Measurements from ENCODE around the gene SMG9. TPM values are rescaled to one million over a fixed set of nuclear protein-coding genes. Genes with fewer than 3 reads are reported as not detected.

SMG9 gene
- total RNA-seq, 3 donors from 2014 or later: 10.6 to 29.9 (median 20.6) TPM

DNA sequence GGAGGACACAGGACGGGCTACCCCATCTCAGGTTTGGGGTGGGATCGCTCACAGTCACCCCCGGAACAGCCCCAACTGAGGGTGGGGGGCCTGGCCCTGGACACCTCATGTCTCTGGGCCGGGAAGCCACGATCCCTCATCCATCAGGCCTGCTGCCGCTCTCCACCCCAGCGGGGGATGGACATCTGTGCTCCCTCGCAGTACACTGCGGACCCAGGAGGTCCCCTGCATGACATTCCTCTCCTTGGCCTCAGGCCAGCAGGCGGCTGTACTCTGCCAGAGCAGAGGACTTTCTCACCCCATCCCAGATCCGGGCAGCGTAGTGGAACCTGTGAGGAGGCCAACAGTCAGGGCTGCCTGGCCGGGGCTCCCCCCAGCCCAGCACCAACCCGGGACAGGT, 23.4 kb downstream of the SMG9 start:
- Histone ChIP-seq H3K27ac (peak overlapping the region in 1 of 2 donors; percentile 12), H3K36me3 (peaks cover 4% of the 10 kb centered on the region), H3K4me3 (no peak overlapping the region), H3K4me1 (no peaks in the 10 kb centered on the region), H3K9me3 (no peaks in the 10 kb centered on the region), H3K27me3 (no peaks in the 10 kb centered on the region)
- intact Hi-C loops (cut with DNase I; ENCODE audit: low total_unique reads): no loop called here
- no peak for DNase-seq (ENCODE audit: low spot score in 2 of 2)
- TF ChIP-seq CTCF (IDR thresholded peaks at IDR 0.05) (no peak), POLR2A (IDR thresholded peaks at IDR 0.05) (no peak), POLR2AphosphoS5 (IDR thresholded peaks at IDR 0.05) (no peak)

DNA sequence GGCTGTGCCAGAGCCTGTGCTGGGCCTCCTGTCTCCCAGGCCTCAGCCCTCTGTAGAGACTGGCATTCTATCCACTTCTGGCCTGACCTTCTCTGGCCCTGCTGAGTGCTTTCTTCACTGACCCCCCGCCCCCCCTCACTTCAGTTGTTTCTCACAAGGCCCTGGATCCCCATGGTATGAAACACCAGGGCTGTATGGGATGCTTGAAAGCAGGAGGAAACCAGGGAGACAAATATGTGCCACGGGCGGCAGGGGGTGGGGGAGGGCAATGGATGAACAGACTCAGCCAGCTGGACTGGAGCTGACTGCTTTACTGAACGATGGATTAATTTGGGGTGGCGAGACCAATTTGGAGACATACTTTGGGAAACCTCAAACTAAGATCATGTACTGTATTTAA, 24.8 kb downstream of the SMG9 start:
- Histone ChIP-seq H3K27ac (no peak overlapping the region), H3K4me1 (no peaks in the 10 kb centered on the region), H3K9me3 (no peaks in the 10 kb centered on the region), H3K36me3 (no peaks in the 10 kb centered on the region), H3K27me3 (no peaks in the 10 kb centered on the region), H3K4me3 (no peak overlapping the region)
- TF ChIP-seq POLR2AphosphoS5 (IDR thresholded peaks at IDR 0.05) (no peak), CTCF (IDR thresholded peaks at IDR 0.05) (no peak), POLR2A (IDR thresholded peaks at IDR 0.05) (no peak)
- DNase-seq (ENCODE audit: low spot score in 2 of 2): no peak
- intact Hi-C loops (cut with DNase I; ENCODE audit: low total_unique reads): no loop called here

- intact Hi-C loops (cut with DNase I; ENCODE audit: low total_unique reads): no loop called here
- H3K4me1 ChIP-seq: no peaks in the 10 kb centered on the region
- TF ChIP-seq CTCF (IDR thresholded peaks at IDR 0.05) (no peak), POLR2AphosphoS5 (IDR thresholded peaks at IDR 0.05) (no peak), POLR2A (IDR thresholded peaks at IDR 0.05) (no peak)
These were observed 27.2 kb downstream of the SMG9 start for GRCh38 chr19:43727593-43727853.

DNA sequence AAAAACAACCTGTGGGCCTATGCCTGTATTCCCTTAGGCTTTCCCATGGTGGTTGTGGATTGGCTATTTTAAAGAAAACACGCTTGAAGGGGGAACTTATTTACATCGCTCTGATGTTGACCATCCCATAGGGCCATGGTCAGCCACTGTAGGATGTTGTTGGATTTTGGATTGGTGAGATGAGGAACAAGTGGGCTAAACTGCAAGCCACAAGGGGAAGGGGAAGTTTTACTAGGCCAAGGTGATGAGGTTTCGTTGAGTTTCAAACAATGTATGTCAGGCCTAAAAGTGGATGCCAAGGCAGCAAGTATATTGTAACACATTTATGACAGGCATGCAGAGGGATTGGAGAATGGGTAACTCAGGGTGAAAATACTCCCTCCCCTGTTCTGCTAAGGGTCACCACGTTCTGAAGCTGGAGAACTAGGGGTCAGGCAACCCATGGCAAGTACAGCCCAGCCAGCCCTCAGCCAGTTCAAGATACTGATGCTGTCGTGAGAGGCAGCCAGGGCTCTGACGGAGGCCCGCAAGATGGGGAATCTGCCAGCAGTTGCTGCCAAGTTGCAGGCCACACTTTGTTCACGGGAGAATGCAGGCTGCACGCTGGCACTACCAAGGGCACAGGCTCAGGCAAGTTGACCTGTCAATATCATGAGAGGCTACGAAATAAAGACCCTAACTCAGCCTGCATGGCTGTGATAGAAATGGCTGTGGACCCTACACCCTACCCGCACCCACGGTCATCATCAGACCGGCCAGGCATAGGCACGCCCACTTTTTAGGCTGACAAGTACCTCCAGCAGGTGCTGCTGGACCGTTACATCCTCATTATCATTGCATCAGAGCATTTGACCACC, 27.8 kb downstream of the SMG9 start:
- H3K4me1 ChIP-seq: no peaks in the 10 kb centered on the region
- no peak overlapping the region for H3K27ac ChIP-seq
- H3K36me3 ChIP-seq: no peaks in the 10 kb centered on the region
- no peaks in the 10 kb centered on the region for H3K27me3 ChIP-seq
- TF ChIP-seq CTCF (IDR thresholded peaks at IDR 0.05): no peak
- no peak overlapping the region for H3K4me3 ChIP-seq
- H3K9me3 ChIP-seq: no peaks in the 10 kb centered on the region
- peak; percentile 20 to 59 for DNase-seq (ENCODE audit: low spot score in 2 of 2)
- intact Hi-C loops (cut with DNase I; ENCODE audit: low total_unique reads): no loop called here

More at GRCh38 chr19:43727593-43727853, 27.2 kb downstream of the SMG9 start:
- Histone ChIP-seq H3K9me3 (no peaks in the 10 kb centered on the region), H3K4me3 (no peak overlapping the region), H3K36me3 (no peaks in the 10 kb centered on the region), H3K27ac (no peak overlapping the region), H3K27me3 (no peaks in the 10 kb centered on the region)
- no peak for DNase-seq (ENCODE audit: low spot score in 2 of 2)

- H3K27ac ChIP-seq: no peak overlapping the region
- no peaks in the 10 kb centered on the region for H3K4me1 ChIP-seq
- DNase-seq (ENCODE audit: low spot score in 2 of 2): no peak
- no peaks in the 10 kb centered on the region for H3K27me3 ChIP-seq
- no peaks in the 10 kb centered on the region for H3K36me3 ChIP-seq
- intact Hi-C loops (cut with DNase I; ENCODE audit: low total_unique reads): no loop called here
- H3K4me3 ChIP-seq: no peak overlapping the region
- no peak for TF ChIP-seq CTCF (IDR thresholded peaks at IDR 0.05)
- no peak for TF ChIP-seq POLR2AphosphoS5 (IDR thresholded peaks at IDR 0.05)
- no peak for TF ChIP-seq POLR2A (IDR thresholded peaks at IDR 0.05)
- no peaks in the 10 kb centered on the region for H3K9me3 ChIP-seq
These were observed 29.3 kb downstream of the SMG9 start for GRCh38 chr19:43725468-43725867.

All from breast epithelium (tissue), 4 donors.